Natural killer cell treated with Interleukin-12 subunit alpha and Interleukin-12 subunit beta and Interleukin-15 and Interleukin-18, amount 100 ng/mL, for 72 hours (primary cell): Measurements from ENCODE around the gene CC2D1A. TPM values are rescaled to one million over a fixed set of nuclear protein-coding genes. Genes with fewer than 3 reads are reported as not detected.

Source experiments
- ATAC-seq, 2 donors: fragments of 150-1000 bp; cut with Tn5 transposase in 1 of 2; sonication (Bioruptor Pico), chemical (Tn5 transposase) in 1 of 2; 2 replicates each; pipeline ENCODE4 v1.10.0; 2021
- DNase-seq: peaks from one replicate; pipeline ENCODE4 v3.0.0; 2022; ENCODE audit warnings: low spot score
- H3K27ac Mint-ChIP-seq, 2 donors: 1 replicate in 1 of 2; 2 replicates in 1 of 2; pipeline ENCODE4 v1.8.0; 2022; ENCODE audit warnings: mixed read lengths in 2 of 2, mild to moderate bottlenecking in 1 of 2, moderate library complexity in 1 of 2
- H3K27me3 Mint-ChIP-seq, 2 donors: 1 replicate in 1 of 2; 2 replicates in 1 of 2; pipeline ENCODE4 v1.8.0; 2022; ENCODE audit warnings: mixed read lengths in 2 of 2
- H3K36me3 Mint-ChIP-seq: one replicate; pipeline ENCODE4 v1.8.0; 2022; ENCODE audit warnings: mixed read lengths
- H3K4me1 Mint-ChIP-seq, 2 donors: 1 replicate in 1 of 2; 2 replicates in 1 of 2; pipeline ENCODE4 v1.8.0; 2022; ENCODE audit warnings: low read depth in 2 of 2, mixed read lengths in 2 of 2, mild to moderate bottlenecking in 1 of 2
- H3K4me3 Mint-ChIP-seq: one replicate; pipeline ENCODE4 v1.8.0; 2022; ENCODE audit warnings: mixed read lengths
- H3K9me3 Mint-ChIP-seq: 2 replicates; pipeline ENCODE4 v1.8.0; 2022; ENCODE audit warnings: mixed read lengths
- total RNA-seq, 2 donors: library from RNA; stranded (reverse); gene quantifications; one replicate each; pipeline ENCODE4 v1.2.3, GENCODE V29; 2022

Gene CC2D1A
- total RNA-seq, 2 donors from 2014 or later: 33.2 to 41.3 TPM

GRCh38 chr19:13869281-13869680, 36.7 kb upstream of the CC2D1A start:
- Mint-ChIP-seq H3K9me3 (no peaks in the 10 kb centered on the region), H3K4me1 (peaks cover 14% of the 10 kb centered on the region in 2 donors), H3K36me3 (peaks cover 8% of the 10 kb centered on the region)

GRCh38 chr19:13870873-13871272, 35.1 kb upstream of the CC2D1A start:
- H3K27ac Mint-ChIP-seq: no peak overlapping the region
- no peak overlapping the region for H3K4me3 Mint-ChIP-seq
- peaks cover 21 to 23% of the 10 kb centered on the region in 2 donors for H3K27me3 Mint-ChIP-seq
- peaks cover 9 to 10% of the 10 kb centered on the region in 2 donors for H3K4me1 Mint-ChIP-seq
- DNase-seq (no peak), ATAC-seq (no peak)
- peaks cover 5% of the 10 kb centered on the region for H3K36me3 Mint-ChIP-seq
- no peaks in the 10 kb centered on the region for H3K9me3 Mint-ChIP-seq

More at GRCh38 chr19:13869281-13869680, 36.7 kb upstream of the CC2D1A start:
- no peak overlapping the region for H3K27ac Mint-ChIP-seq
- H3K4me3 Mint-ChIP-seq: no peak overlapping the region
- DNase-seq (no peak), ATAC-seq (no peak)
- H3K27me3 Mint-ChIP-seq: peaks cover 21 to 24% of the 10 kb centered on the region in 2 donors

GRCh38 chr19:13872339-13872694, 33.7 kb upstream of the CC2D1A start:
- no peaks in the 10 kb centered on the region for H3K9me3 Mint-ChIP-seq
- no peak overlapping the region for H3K27ac Mint-ChIP-seq
- DNase-seq (no peak), ATAC-seq (no peak)
- no peaks in the 10 kb centered on the region for H3K36me3 Mint-ChIP-seq
- H3K4me1 Mint-ChIP-seq: peaks cover 0 to 3% of the 10 kb centered on the region in 2 donors
- peak overlapping the region; percentile 54 for H3K4me3 Mint-ChIP-seq
- peaks cover 14% of the 10 kb centered on the region in 2 donors for H3K27me3 Mint-ChIP-seq

DNA sequence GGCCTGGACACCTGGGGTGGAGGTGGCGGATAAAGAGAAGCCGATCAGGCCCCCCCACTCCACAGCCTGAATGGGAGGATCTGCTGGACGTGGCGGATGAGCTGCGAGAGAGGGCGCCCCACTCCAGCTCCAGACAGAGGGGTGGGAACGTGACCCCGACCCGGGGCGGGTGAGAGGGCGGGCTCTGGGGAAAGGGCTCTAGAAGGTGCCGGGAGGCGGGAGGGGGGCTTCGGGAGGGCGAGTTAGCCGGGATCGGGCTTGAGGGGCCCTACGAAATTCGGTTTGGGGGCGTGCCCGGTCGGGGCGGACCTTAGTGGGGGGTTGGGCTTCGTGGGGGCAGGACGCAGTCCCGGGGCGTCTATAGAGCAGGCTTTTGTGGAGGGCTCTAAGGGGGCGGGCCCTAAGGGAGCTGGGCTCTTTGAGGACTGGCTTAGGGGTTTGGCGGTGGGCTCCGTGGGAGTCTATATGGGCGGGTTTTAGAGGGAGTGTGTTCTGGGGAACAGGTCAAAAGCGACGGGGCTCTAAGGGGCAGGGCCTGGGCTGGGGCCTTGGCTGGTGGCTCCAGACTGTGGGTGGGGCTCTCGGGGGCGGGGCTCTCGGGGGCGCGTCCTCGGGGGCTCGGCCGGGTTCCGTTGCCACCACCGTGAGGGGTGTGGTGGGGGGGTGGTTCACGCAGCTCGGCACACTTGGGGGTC, 33.2 kb upstream of the CC2D1A start:
- DNase-seq: no peak
- H3K36me3 Mint-ChIP-seq: no peaks in the 10 kb centered on the region
- ATAC-seq: peak; percentile 71 to 79
- no peak overlapping the region for H3K27ac Mint-ChIP-seq
- peaks cover 0 to 3% of the 10 kb centered on the region in 2 donors for H3K4me1 Mint-ChIP-seq
- H3K9me3 Mint-ChIP-seq: no peaks in the 10 kb centered on the region
- H3K27me3 Mint-ChIP-seq: peaks cover 8 to 10% of the 10 kb centered on the region in 2 donors
- peak overlapping the region; percentile 54 for H3K4me3 Mint-ChIP-seq

- DNase-seq: no peak
- no peaks in the 10 kb centered on the region for H3K9me3 Mint-ChIP-seq
- no peak overlapping the region for H3K4me3 Mint-ChIP-seq
- H3K27ac Mint-ChIP-seq: no peak overlapping the region
- H3K36me3 Mint-ChIP-seq: no peaks in the 10 kb centered on the region
- no peak for ATAC-seq
- peaks cover 0 to 3% of the 10 kb centered on the region in 2 donors for H3K4me1 Mint-ChIP-seq
- H3K27me3 Mint-ChIP-seq: peaks cover 7 to 10% of the 10 kb centered on the region in 2 donors
Observed at GRCh38 chr19:13873834-13874515, 32.0 kb upstream of the CC2D1A start.

DNA sequence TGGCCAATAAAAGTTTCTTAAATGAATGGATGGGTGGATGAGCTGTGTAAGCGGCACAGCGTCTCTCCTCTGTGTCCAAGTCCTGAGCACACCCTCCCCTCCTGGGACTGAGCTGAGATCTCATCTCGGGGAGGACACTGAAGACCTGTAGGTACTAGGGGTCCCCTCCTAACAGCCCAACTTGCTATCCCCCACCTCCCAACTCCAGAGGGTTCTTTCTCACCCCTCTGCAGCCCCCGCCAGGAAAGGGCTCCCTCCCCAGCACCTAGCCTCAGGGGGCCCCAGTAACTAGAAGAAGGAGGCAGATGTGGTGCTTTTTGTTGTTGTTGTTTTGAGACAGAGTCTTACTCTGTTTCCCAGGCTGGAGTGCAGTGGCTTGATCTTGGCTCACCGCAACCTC, 30.2 kb upstream of the CC2D1A start:
- no peak overlapping the region for H3K4me3 Mint-ChIP-seq
- ATAC-seq: no peak

DNA sequence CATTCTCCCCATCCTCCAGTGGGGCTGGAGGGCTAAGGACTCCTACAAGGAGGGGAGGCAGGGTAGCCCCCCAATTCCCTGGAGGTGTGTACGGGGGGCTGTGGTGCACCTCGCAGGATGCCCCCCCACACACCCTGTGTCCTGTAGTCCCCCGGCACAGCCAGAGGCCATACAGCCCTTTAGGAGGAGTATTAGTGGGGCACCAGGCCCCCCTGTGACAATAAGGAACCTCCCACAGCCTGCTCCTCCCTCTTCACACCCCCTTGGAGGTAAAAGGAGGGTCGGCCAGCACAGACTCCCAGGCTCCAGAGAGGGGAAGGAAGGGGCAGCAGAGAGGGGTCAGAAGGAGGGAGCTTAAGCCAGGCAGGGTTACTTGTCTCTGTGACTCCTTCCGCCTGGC, 29.2 kb upstream of the CC2D1A start, which contains the start of gene NANOS3:
NANOS3 (plus strand) TSS at position 301 of the 400 bp plus-strand sequence. CDS start 115 bp downstream, outside the sequence.
- ATAC-seq: no peak
- DNase-seq: no peak
- no peaks in the 10 kb centered on the region for H3K36me3 Mint-ChIP-seq

More for the DNA sequence above, 30.2 kb upstream of the CC2D1A start:
- DNase-seq: no peak
- Mint-ChIP-seq H3K27me3 (peaks cover 7 to 10% of the 10 kb centered on the region in 2 donors), H3K9me3 (no peaks in the 10 kb centered on the region), H3K4me1 (peaks cover 6 to 7% of the 10 kb centered on the region in 2 donors), H3K36me3 (no peaks in the 10 kb centered on the region), H3K27ac (no peak overlapping the region)

GRCh38 chr19:13877303-13877702, 28.7 kb upstream of the CC2D1A start:
- Mint-ChIP-seq H3K27me3 (peaks cover 7 to 9% of the 10 kb centered on the region in 2 donors), H3K9me3 (no peaks in the 10 kb centered on the region), H3K4me1 (peaks cover 16% of the 10 kb centered on the region in 2 donors), H3K4me3 (no peak overlapping the region), H3K36me3 (no peaks in the 10 kb centered on the region), H3K27ac (no peak overlapping the region)
- DNase-seq (no peak), ATAC-seq (no peak)

More for the DNA sequence above, 29.2 kb upstream of the CC2D1A start, which contains the start of gene NANOS3:
- no peaks in the 10 kb centered on the region for H3K9me3 Mint-ChIP-seq
- H3K27me3 Mint-ChIP-seq: peaks cover 7 to 10% of the 10 kb centered on the region in 2 donors
- peaks cover 12% of the 10 kb centered on the region in 2 donors for H3K4me1 Mint-ChIP-seq
- no peak within 1 kb of the TSS for H3K4me3 Mint-ChIP-seq
- H3K27ac Mint-ChIP-seq: no peak within 1 kb of the TSS

DNA sequence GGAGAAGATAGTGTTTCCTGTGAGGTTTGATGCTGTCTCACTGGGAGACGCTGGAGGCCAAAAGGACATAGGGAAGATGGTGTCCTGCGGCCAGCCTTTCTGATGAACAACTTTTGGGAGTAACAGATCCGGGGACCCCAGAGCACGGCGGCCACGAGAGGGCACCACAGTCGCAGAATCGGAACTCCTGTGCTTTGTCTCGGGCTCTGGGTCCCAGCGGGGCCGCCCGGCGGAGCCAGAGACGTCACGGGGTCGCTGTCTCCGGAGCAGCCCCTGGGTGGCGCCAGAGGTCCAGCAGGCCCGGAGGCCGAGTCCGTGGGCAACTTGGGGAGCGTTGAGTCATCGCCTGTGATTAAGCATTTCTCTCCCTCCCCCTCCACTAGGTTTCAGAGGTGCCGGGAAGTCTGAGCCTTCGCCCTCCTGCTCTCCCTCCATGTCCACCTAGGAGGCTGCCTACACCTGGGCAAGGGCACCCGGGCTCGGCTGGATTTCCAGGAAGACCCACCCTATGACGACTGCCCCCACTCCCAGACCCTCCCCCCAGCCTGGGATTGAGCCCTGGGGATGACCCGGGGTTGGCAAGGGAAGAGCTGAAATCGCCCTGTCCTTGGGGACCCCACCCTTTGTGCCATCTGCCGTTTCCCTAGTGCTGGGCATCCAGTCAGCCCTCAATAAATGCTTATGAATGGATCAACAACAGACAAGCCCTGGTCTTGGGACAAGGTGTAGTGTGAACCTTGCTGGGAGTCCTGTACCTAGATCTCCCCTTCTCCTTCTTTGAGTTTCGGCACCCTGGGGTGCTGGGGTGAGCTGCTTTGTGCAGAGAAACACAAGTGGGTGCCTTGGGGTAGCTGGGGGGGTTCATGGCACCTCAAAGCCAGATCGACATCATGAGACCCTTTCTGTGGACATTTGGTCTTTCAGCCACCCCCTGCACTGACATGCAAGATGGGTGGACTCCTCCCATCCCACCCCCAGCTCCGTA, 25.6 kb upstream of the CC2D1A start:
- peak; percentile 98 for DNase-seq
- Mint-ChIP-seq H3K4me3 (peak overlapping the region; percentile 57), H3K36me3 (no peaks in the 10 kb centered on the region), H3K4me1 (peaks cover 24% of the 10 kb centered on the region in 2 donors), H3K27me3 (no peaks in the 10 kb centered on the region), H3K9me3 (no peaks in the 10 kb centered on the region), H3K27ac (peak overlapping the region; percentile 51 to 73)
- peak; percentile 99 for ATAC-seq

- H3K27me3 Mint-ChIP-seq: no peaks in the 10 kb centered on the region
- no peaks in the 10 kb centered on the region for H3K36me3 Mint-ChIP-seq
- H3K4me1 Mint-ChIP-seq: peaks cover 30 to 31% of the 10 kb centered on the region in 2 donors
- H3K9me3 Mint-ChIP-seq: no peaks in the 10 kb centered on the region
- no peak for DNase-seq
- peak overlapping the region; percentile 38 for H3K4me3 Mint-ChIP-seq
- no peak for ATAC-seq
- peak overlapping the region; percentile 43 to 70 for H3K27ac Mint-ChIP-seq
Observed at GRCh38 chr19:13881251-13881691, 24.7 kb upstream of the CC2D1A start.

DNA sequence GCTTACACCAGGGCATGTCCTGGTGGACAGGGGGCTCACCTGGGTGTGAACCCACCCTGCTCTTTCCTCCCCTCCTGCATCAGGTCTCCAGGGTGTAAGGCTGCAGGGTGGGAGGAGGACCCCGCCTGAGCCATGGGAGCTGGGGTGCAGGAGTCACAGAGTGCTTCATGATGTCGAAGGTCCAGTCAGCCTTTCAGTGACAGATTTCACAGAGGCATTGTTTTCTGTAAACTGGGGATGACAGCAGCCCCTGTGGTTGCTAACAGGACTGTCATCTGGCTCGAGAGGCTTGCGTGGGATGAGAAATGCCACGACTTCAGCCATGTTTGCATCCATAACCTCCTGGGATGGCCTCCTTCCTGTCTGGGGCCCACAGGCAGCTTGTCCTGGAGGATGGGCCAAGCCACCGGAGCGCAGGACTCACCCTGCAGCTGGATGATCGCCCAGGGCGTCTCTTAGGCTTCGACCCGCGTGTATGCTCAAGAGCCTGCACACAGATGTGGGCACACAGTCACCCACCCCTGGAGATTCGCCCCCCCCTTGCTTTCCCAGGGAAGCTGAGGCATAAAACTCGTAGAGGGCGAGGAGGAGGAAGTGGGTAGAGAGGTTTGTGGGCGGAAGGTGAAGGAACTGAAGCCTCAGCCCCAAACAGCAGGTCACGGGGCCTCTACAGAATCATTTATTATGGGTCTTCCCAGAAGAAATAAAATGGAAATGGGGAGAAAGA, 24.1 kb upstream of the CC2D1A start:
- peak overlapping the region; percentile 38 for H3K4me3 Mint-ChIP-seq
- ATAC-seq: peak in 1 of 2 donors; percentile 27

GRCh38 chr19:13882419-13882795, 23.6 kb upstream of the CC2D1A start:
- ATAC-seq: no peak
- H3K27me3 Mint-ChIP-seq: no peaks in the 10 kb centered on the region
- peaks cover 40% of the 10 kb centered on the region in 2 donors for H3K4me1 Mint-ChIP-seq
- H3K9me3 Mint-ChIP-seq: no peaks in the 10 kb centered on the region
- H3K27ac Mint-ChIP-seq: peak overlapping the region; percentile 43 to 70
- H3K36me3 Mint-ChIP-seq: no peaks in the 10 kb centered on the region
- H3K4me3 Mint-ChIP-seq: peak overlapping the region; percentile 38
- DNase-seq: no peak

More for the DNA sequence above, 24.1 kb upstream of the CC2D1A start:
- Mint-ChIP-seq H3K9me3 (no peaks in the 10 kb centered on the region), H3K27me3 (no peaks in the 10 kb centered on the region), H3K36me3 (no peaks in the 10 kb centered on the region), H3K4me1 (peaks cover 34 to 35% of the 10 kb centered on the region in 2 donors), H3K27ac (peak overlapping the region; percentile 43 to 70)
- DNase-seq: no peak

DNA sequence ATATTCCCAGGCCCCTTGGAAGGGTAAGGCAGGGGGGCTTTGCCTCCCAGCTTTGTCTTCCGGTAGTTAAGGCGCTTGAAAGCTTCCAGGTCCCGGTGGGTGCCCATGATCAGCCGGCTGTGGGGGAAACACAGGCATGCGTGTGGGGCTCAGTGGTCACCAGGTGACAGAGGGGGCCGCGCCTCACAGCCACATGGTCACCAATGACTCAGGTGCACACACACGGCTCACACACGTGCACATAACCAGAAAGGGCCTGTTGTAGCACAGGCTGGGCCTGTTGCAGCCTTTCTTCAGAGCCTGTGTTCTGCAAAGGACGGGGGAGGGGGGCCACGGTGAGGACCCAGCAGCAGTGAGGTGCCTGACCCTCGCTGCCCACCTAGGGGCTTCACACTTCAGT, 23.2 kb upstream of the CC2D1A start:
- ATAC-seq (no peak), DNase-seq (no peak)
- Mint-ChIP-seq H3K27ac (no peak overlapping the region), H3K36me3 (no peaks in the 10 kb centered on the region), H3K4me1 (peaks cover 42 to 43% of the 10 kb centered on the region in 2 donors), H3K4me3 (no peak overlapping the region), H3K27me3 (no peaks in the 10 kb centered on the region), H3K9me3 (no peaks in the 10 kb centered on the region)
